NCI-H1436 treated with DMSO at 0.1 percent for 48 hours (cell line): Measurements from ENCODE around the gene DNAJC24.

ENCODE experiments used
- DNase-seq: peaks from one replicate; lab custom pipeline; 2025; lab: John Stamatoyannopoulos, UW

DNAJC24 gene

DNA sequence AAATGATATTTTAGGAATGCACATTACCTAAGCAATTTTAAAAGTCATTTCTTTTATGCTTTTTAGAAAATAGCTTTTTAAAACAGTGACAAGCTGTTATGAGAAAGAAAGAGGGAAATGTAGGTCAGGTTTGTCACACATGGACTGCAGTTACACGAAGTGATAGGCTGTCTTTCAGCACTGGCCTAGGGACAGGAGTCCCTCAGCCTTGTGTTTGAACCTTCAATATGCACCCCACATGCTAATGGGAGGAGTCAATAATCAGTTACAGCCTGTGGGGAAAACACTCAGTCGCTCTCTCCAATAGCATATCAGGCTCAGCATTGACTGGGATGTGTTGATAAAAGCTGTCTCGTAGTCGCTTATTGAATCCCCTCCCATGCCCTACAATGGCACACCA is 45.8 kb downstream of the DNAJC24 start:
- DNase-seq: no peak

DNA sequence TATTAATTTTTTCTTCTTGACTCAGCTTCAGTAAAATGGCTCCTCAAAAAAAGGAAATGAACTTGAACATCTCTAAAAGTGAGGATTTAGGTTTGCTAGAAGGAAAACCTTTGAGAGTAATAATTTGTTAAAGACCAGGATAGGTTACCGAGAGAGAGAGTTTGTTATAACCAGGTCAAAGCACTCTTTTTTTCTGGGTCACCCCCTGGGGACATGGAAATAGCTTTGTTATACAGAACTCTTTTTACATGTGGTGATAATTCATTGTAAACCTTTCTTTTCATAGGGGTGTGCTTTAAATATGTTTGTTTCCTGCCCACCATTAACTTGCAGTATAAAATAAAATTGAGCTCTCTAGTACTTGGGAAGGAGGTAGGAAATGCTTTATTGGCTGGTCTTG is 47.7 kb downstream of the DNAJC24 start:
- DNase-seq: no peak

DNA sequence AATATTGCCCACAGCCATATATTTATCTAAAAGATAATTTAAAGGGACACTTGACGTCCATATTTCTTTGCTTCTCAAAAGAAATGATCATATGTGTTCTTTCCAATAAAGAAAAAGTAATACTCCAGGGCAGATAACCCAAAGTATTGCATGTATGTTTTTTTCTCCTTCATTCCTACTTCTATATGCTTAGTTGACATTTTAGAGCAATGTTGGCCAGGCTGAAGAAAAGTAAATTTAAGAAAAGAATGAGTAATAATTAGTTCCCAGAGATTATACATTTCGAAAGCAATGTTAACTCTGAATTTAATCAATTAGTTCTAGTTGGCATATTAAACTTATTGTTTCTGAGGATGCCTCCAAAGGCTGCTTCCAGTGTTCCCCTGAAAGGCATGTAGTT is 48.2 kb downstream of the DNAJC24 start:
- DNase-seq: no peak

DNA sequence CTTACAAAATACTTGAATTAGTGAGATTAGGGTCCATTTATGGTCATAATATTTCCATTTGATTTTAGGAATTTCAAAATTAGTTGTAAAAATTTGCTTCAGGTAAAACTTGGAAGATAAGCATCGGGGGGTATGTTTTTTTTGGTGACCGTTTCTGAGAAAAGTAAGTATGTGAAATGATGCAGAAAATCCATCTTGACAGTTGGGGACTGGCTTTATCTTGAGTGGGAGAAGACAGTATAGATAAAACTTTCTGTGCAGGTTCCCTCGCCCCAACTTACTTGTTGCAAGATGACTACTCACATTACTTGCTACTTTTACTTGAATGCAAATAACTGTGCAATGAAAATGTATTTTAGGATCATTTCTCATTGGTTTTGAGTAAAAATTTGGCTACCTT is 49.5 kb downstream of the DNAJC24 start:
- DNase-seq: no peak

DNA sequence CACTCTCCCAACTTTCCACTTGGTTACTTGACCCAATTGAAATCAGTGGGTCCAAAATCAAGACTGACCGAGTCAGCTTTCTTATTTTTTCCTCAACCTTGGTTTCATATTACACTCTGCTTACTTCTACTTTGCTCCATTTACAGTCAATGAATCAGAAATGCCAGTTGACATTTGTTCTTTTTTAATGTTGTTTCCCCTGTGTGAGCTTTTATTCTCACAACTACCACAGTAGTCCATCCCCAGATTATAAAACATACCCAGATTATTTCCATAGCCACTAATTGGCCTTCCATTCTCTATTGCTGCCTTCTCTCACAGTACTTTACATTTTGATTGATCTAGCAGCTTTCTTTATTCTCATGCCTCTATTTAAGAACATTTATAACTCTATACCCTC is 50.0 kb downstream of the DNAJC24 start:
- DNase-seq: no peak

DNA sequence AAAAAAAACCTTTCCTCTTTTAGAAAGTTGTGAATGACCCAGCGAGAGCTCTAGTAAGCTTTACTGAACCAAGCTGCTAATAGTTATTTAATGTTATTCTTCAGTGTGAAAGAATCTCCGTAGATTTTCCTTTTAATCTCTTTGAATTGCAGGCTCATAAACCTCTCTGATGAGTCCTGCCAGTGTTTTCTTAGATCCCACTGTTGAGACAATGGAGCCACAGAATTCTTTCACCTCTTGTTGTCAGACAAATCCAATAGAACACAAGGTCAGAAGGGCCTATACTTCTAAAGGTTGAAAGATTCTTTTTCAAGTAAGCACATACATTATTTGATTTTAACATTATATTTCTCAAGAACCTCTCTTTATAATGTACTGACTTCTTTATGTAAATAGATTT is 52.2 kb downstream of the DNAJC24 start:
- no peak for DNase-seq

DNA sequence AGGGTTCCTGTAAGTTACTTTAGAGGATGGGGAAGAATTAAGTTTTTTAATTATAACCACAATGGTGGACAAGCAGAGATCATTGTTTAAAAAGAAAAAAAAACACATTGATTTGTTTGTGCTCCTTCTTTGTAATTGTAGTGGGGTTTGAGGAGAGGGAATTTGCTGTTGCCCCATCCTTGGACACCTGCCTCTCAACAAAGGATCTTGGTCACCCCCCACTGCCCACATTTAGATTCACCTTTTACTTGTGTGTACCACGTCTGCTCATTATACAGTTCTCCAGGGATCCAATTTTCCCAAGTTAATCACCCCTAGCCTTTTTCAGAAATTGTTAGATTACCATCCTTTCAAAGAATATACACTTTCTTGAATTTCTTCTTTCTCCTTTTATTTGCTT is 53.0 kb downstream of the DNAJC24 start:
- no peak for DNase-seq

DNA sequence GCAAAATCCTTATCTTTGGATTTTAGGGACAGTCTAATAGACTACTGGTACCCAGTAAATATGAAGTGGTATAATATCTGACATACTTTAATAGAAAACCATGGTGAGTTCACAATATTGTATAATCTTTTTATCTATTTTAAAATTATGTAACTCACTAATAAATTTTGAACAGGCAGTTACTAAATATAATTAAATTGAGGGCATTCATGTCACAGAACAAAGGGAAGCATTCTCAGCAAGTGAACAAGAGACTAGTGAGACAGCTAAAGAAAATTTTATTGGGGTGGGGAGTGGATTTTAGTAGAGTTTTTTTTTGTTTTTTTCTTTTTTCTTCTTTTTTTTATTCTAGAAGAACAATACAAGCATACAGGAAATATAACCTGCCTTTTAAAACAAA is 55.0 kb downstream of the DNAJC24 start:
- no peak for DNase-seq

DNA sequence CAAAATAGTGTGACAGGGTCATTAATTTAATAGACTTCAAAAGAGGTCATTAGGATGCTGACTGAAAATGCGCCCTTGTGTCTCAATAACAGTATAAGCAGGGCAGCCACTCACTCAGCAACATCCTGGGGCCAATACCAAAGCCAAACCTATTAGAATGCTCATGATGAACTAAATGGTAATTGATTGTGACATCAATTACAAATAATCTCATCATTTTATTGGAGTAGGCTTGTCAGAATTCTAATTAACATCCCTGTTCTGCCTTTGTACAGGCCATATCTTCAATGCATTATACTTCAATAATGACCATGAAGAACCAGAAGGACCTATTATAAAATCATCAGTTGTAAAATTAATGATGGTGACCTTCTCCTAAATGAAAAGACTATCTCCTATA is 64.2 kb downstream of the DNAJC24 start:
- DNase-seq: no peak

DNA sequence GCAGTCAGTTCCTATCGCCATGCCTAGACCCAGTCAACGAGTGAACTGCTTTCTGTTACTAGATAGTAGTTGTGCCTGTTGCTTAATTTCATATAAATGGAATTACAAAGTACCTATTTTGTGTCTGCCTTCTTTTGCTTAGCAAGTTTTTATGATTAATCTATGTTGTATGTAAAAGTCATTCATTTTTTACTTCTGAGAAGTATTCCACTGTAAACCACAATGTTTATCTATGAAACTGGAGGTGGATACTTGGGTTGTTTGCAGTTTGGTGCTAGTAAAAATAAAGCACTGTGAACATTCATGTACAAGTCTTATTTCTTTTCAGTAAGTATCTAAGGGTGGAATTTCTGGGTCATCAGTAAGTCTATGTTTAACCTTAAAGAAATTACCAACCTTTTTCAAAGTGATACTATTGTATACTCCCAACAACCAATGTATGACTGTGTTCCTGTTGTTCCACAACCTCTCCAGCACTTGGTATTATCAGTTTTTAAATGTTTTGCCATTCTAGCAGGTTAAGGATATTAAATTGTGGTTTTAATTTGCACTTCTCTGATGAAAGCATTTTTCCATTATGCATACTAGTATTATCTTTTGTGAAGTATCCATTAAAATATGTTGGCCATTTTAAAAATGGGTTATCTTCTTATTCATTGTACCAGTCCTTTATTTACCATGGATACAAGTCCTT is 68.2 kb downstream of the DNAJC24 start:
- no peak for DNase-seq

DNA sequence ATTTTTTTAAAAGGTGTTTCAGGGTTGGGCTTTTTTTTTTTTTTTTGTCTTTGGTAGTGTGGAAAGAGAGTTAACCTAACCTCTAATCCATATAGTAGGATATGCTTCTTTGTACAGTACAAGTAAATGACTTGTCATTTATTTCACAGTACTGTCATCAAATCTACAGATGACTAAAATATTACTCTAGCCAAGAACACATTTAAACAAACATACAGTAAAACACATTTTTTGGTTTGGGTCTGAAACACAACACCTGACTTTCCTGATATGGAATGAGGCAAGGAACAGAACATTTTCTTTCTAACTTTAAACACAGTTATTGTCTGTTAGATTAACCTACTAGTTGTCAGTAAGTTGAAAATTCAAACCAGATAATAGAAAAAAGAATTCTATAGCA is 71.6 kb downstream of the DNAJC24 start:
- no peak for DNase-seq

DNA sequence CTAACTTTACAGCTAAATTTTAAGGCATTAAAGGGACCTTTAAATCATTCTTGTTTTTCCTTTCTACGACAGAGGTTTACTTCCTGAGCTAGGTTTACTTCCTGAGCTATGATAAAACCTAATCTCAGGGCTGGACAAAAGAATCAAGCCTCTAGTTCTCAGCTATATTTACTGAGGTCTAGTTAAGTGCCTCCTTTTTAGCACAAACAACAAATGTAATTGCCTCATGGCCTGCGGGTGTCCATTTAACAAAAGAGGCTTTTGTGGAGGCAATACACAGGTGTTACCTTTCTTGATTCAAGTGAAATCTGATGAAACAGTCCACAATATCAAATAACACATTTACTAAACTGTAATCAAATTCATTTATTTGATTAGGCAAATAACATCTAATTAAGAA is 72.4 kb downstream of the DNAJC24 start:
- DNase-seq: peak; percentile 90

DNA sequence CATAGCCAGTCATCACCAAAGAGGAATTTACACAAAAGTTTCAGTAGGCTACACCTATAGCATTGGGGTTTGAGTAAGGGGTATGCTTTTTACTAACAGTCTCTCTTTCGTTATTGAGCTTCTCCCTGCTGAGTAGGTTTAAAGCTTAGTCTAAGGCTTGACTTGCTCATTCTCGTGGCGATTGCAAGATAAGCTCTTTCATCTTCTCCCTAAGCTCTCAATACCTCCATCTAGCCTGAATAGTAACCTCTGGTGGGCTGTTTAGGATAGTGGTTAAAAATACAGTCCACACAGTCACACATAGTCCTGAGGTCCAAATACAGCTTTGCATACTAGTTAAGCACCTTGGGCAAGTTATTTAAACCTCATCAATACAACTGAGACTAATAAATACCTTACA is 74.1 kb downstream of the DNAJC24 start:
- DNase-seq: no peak

DNA sequence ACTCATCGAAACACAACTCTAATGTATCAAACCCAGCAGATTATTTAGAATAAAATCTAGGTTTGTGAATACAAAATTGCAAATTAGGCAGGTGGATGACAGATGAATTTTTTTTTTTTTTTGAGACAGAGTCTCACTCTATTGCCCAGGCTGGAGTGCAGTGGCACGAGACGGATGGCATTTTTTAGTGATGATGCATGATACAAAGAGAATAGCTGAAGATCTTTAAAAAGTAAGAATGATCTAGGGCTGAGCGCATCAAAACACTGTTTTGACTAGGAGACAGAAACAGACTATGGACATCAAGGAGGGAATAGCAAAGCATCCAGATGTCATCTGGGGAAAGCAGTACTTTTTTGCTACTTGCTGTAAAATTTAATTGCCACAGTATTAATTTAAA is 76.0 kb downstream of the DNAJC24 start:
- no peak for DNase-seq

DNA sequence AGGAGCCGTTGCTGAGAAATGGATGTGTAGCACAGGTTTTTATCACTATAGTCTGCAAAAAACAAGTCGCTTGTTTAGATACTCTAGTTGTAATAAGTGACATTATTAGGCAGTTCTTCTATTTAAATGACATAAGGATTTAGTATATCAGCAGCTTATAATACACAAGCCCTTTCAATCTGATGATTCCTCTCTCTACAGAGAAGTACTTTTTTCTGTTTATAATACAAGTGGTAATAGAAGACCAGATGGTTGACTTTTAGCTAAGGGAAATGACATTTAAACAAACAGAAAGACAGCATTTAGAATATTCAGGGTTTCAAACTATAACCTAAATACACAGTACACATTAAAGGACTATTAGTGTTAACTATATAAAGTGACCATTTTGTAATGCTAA is 79.4 kb downstream of the DNAJC24 start:
- no peak for DNase-seq

DNA sequence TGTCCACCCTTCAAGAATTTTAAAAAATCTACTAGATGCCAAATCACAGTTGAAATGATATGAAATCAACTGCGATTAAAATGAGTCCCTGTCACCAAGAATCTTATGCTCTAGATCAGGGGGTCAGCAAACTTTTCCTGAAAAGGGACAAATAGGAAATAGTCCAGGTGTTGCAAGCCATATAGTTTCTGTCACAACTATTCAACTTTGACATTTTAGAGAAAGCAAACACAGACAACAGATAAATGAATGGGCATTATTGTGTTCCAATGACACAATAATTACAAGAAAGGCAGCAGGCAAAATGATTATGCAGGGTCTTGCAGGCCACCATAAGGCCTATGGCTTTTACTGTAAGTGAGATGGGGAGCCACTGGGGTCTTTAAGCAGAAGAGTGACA is 81.2 kb downstream of the DNAJC24 start:
- DNase-seq: no peak

DNA sequence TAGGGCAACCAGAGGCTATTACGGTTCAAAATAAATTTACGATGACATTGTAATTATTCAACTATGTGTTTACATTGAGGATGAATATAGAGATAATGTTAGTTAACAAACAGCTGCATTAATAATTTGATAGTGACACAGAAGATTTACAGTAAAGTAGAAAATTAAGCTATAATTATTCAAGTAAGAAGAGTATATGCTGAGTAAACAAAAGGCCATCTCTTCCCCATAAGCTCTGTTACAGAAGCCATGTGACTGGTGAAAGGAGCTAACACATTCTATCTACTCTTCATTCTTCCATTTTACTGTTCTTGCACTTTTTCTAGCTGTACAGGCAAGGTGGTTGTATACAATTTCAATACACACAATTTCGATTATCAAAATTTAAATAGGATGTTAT is 85.5 kb downstream of the DNAJC24 start:
- DNase-seq: no peak

DNA sequence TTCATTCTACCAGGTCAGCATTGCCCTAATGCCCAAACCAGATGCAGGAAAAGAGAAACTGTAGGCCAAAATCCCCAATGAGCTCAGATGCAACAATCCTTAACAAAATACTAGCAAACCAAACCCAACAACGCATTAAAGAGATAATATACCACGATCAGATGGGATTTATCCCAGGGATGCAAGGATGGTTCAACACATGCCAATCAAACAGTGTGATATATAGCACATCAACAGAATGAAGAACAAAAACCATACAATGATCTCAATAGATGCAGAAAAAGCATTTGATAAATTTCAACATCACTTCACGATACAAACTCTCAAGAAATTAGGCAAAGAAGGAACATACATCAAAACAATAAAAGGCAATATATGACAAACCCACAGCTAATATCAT is 94.8 kb downstream of the DNAJC24 start:
- DNase-seq: no peak

DNA sequence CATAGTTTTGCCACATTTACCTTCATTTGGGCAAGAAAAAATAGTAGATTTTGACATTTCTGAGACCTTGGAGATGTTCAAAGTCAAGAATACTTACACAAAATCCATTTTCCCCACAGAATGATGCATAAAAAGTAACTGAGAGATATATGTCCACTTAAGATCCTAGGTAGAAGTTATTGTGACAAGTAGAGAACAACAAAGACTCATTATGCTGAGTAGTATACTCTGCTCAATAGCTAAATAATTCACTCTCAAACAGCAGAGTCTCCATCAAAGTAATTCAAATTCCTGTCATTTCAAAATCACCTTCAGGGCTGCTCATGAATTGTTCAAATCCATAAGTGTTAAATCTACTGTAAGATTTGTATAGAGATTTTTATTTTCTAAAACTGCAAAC is 104.4 kb downstream of the DNAJC24 start:
- no peak for DNase-seq

DNA sequence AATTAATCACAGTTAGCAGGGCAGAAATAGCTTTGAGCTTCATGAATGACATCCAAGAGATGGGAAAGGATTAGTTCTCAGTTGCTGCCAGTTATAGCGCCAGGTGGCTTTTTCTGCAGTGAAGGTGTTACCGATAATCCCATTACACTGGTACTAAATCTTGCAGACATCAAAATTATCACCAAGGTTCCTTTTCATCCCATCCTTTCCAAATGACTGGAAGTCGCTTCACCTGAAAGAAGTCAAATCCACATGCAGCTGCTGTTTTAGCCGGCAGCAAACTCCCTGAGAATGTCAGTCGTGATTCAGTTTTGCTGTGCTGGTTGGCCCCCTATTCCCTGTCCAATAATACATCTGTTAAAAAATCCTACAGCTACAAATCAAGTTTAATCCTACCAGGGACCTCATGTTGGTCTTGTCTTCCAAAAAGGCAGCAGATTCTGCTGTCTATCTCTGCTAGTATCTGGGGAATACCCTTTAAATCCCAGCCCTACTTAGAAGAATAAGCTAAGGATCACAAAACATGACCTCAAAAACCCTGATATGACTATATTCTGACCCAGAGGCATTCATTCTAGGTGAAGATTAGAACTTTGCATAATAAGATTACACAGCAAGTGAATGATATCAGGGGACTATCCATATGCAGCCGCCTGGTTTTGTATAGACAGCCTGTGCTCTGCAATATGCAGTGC is 108.0 kb downstream of the DNAJC24 start:
- no peak for DNase-seq

DNA sequence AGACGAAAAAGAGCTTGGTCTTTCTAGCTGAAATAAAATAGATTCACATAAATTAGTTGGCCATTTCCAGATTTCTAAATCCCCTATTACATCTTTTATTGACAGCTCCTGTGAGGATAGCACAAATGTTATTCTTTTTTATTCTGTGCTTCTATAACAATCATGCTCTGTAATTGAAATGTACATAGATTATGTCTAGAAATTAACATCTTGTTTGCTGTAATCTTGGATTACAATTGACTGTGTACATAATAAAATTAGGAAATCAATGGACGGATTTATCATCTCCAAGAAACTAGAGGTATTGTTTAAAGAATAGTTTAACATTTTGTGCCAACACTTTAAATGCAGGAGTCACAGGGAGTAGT is 108.5 kb downstream of the DNAJC24 start:
- DNase-seq: no peak

DNA sequence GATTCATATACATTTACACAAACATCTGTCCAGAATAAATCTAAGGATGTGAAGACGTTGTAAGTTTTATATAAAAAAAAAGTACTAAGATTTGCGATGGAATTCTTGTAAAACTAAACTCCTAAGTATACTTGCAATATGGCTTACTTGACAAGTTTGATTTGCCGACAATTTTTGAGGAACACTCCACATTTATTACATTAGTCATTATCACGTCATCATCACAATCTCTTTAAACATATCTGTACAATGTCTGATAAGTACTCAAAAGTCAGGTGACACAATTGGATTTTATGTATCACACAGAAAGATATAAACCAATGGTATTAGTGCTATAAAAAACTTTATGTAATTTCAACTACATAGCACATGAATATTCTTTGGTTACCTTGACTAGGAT is 109.4 kb downstream of the DNAJC24 start:
- DNase-seq: no peak

DNA sequence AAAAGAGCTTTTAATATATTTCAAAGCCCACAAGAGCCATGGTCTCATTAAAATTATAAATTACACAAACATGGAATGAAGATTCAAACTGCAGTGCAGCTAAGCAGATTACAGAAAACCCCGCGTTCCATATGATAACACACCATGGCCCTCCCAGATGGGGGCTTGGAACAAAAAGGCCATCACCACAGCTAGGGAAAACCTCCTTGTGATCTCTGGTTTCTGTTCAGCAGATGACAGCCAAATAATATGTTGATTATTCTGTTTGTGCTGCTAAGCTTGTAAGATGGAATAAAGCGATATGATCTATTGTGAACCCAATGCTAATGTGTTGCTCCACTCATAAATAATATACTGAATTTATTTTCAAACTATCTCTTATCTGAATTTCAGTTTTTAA is 111.3 kb downstream of the DNAJC24 start:
- no peak for DNase-seq
